HCT116 (cell line): Measurements from ENCODE around the gene MYH10. TPM values are rescaled to one million over a fixed set of nuclear protein-coding genes. Genes with fewer than 3 reads are reported as not detected.

Experiments used
- ATAC-seq: fragments of 200-7000 bp; cut with Tn5 transposase; 2 replicates; pipeline ENCODE4 v1.9.1; 2020; ENCODE audit warnings: mild to moderate bottlenecking, moderate library complexity
- BruUV-seq: library from RNA; stranded (reverse); fragments of 400-500 nt; replicated peaks from 2 replicates; lab custom pipeline; 2021; lab: Mats Ljungman, UMichigan
- CTCF ChIA-PET: fragments of 300-600 bp; sonication (Branson Sonifier 250); formaldehyde crosslinking; loops from one replicate; lab custom pipeline; 2021; ENCODE audit warnings: antibody characterized with exemption; lab: Charles Lee
- POLR2A ChIA-PET: fragments of 300-600, 350-600 bp; sonication (Branson Sonifier 250); formaldehyde crosslinking; loops from one replicate; lab custom pipeline; 2021; ENCODE audit warnings: antibody characterized with exemption; lab: Charles Lee
- RAD21 ChIA-PET, 2 experiments: fragments of 300-600 bp; sonication (Branson Sonifier 250); formaldehyde crosslinking; loops; one replicate each; lab custom pipeline; 2023; ENCODE audit warnings: low total read pairs in 2 of 2; ENCODE audit not compliant: uncharacterized antibody in 2 of 2, unreplicated experiment in 2 of 2, low non-redundant PET in 1 of 2; lab: Charles Lee
- DNase-seq: peaks from one replicate; pipeline ENCODE4 v3.0.0-alpha.2; 2010; ENCODE audit warnings: low read depth, low spot score
- H2AFZ ChIP-seq: fragments of 200-600 bp; shearing (Covaris generic), sonication (generic); 2 replicates; pipeline ENCODE4 v1.6.1; 2017; ENCODE audit warnings: low read depth, mixed run types, mixed read lengths, antibody characterized with exemption, low read length; ENCODE audit not compliant: poor library complexity, severe bottlenecking
- H3K27ac ChIP-seq: 2 replicates; pipeline ENCODE4 v1.5.1; 2012; ENCODE audit warnings: low read depth, low read length
- H3K27me3 ChIP-seq: fragments of 200-600 bp; sonication (generic); 2 replicates; pipeline ENCODE4 v1.6.1; 2016; ENCODE audit warnings: mixed run types, low read length, mixed read lengths; ENCODE audit not compliant: insufficient read depth
- H3K36me3 ChIP-seq, 2 experiments: fragments of 200-500 bp in 1 of 2; fragments of 200-600 bp in 1 of 2; sonication (Bioruptor generic) in 1 of 2; sonication (generic) in 1 of 2; 2 replicates each; pipeline versions ENCODE4 v1.5.1 to v1.6.1; 2014 to 2016; ENCODE audit warnings: low read length in 2 of 2, inconsistent platforms in 1 of 2, mixed read lengths in 1 of 2, mixed run types in 1 of 2; ENCODE audit not compliant: insufficient read depth in 2 of 2, control insufficient read depth in 1 of 2
- H3K4me1 ChIP-seq, 2 experiments: fragments of 200-600 bp in 1 of 2; sonication (generic) in 1 of 2; 2 replicates each; pipeline versions ENCODE4 v1.5.1 to v1.6.1; 2012 to 2017; ENCODE audit warnings: low read length in 2 of 2, inconsistent platforms in 1 of 2, mild to moderate bottlenecking in 1 of 2, mixed read lengths in 1 of 2, mixed run types in 1 of 2, moderate library complexity in 1 of 2; ENCODE audit not compliant: insufficient read depth in 2 of 2, control insufficient read depth in 1 of 2
- H3K4me2 ChIP-seq: fragments of 200-600 bp; sonication (generic); 2 replicates; pipeline ENCODE4 v1.6.1; 2017; ENCODE audit warnings: mixed run types, low read length, mixed read lengths
- H3K4me3 ChIP-seq, 2 experiments: fragments of 200-600 bp in 1 of 2; sonication (generic) in 1 of 2; replicated peaks in 1 of 2; 2 replicates each; pipeline ENCODE4 v1.5.1; 2011 to 2016; ENCODE audit warnings: low read length in 2 of 2, control low read depth in 1 of 2, low read depth in 1 of 2, mild to moderate bottlenecking in 1 of 2, mixed read lengths in 1 of 2, mixed run types in 1 of 2
- H3K79me2 ChIP-seq: fragments of 200-600 bp; sonication (generic); 2 replicates; pipeline ENCODE4 v1.6.1; 2017; ENCODE audit warnings: mild to moderate bottlenecking, mixed run types, low read length, moderate library complexity, mixed read lengths; ENCODE audit not compliant: insufficient read depth
- H3K9ac ChIP-seq: fragments of 200-600 bp; sonication (generic); 2 replicates; pipeline ENCODE4 v1.6.1; 2016; ENCODE audit warnings: low read length, mixed read lengths
- H3K9me2 ChIP-seq: fragments of 200-600 bp; sonication (generic), shearing (Covaris generic); 2 replicates; pipeline ENCODE4 v1.6.1; 2017; ENCODE audit warnings: mixed run types, mild to moderate bottlenecking, moderate library complexity; ENCODE audit not compliant: insufficient read depth
- H3K9me3 ChIP-seq, 2 experiments: fragments of 200-500 bp in 1 of 2; fragments of 200-600 bp in 1 of 2; sonication (Bioruptor generic) in 1 of 2; sonication (generic) in 1 of 2; 2 replicates each; pipeline ENCODE4 v1.6.1; 2014 to 2017; ENCODE audit warnings: low read length in 2 of 2, mixed read lengths in 2 of 2, inconsistent platforms in 1 of 2, low read depth in 1 of 2, mild to moderate bottlenecking in 1 of 2, mixed run types in 1 of 2, moderate library complexity in 1 of 2; ENCODE audit not compliant: control insufficient read depth in 1 of 2, insufficient read depth in 1 of 2
- H4K20me1 ChIP-seq: fragments of 200-600 bp; sonication (generic), shearing (Covaris generic); 2 replicates; pipeline ENCODE4 v1.6.1; 2017; ENCODE audit warnings: mixed run types, mild to moderate bottlenecking, moderate library complexity; ENCODE audit not compliant: insufficient read depth
- ATF3 ChIP-seq: IDR thresholded peaks from 2 replicates; pipeline ENCODE4 v1.6.1; 2012
- CBX3 ChIP-seq: IDR thresholded peaks from 2 replicates; pipeline ENCODE4 v1.6.1; 2012; ENCODE audit warnings: low read depth
- CEBPB ChIP-seq: IDR thresholded peaks from 2 replicates; pipeline ENCODE4 v1.6.1; 2012; ENCODE audit warnings: low read depth
- CTCF ChIP-seq, 3 experiments: fragments of 200-600 bp in 1 of 3; sonication (generic) in 1 of 3; IDR thresholded peaks in 2 of 3; conservative IDR thresholded peaks in 1 of 3; 2 replicates each; pipeline ENCODE4 v1.5.1; 2012 to 2017; ENCODE audit warnings: low read depth in 2 of 3, low read length in 2 of 3, antibody characterized with exemption in 1 of 3, borderline replicate concordance in 1 of 3, control low read depth in 1 of 3, mild to moderate bottlenecking in 1 of 3, mixed read lengths in 1 of 3, mixed run types in 1 of 3, moderate library complexity in 1 of 3; ENCODE audit not compliant: insufficient read depth in 1 of 3
- EGR1 ChIP-seq: IDR thresholded peaks from 2 replicates; pipeline ENCODE4 v1.6.1; 2012; ENCODE audit warnings: low read depth
- ELF1 ChIP-seq: IDR thresholded peaks from 2 replicates; pipeline ENCODE4 v1.6.1; 2012; ENCODE audit warnings: low read depth, borderline replicate concordance
- EZH2 ChIP-seq: fragments of 200-600 bp; sonication (generic); IDR thresholded peaks from 2 replicates; pipeline ENCODE4 v1.6.1; 2017; ENCODE audit warnings: antibody characterized with exemption, mixed run types
- EZH2phosphoT487 ChIP-seq: fragments of 200-600 bp; IDR thresholded peaks from 2 replicates; pipeline ENCODE4 v1.6.1; 2018; ENCODE audit warnings: antibody characterized with exemption, borderline replicate concordance
- FOSL1 ChIP-seq: IDR thresholded peaks from 2 replicates; pipeline ENCODE4 v1.6.1; 2012; ENCODE audit warnings: low read depth
- JUND ChIP-seq: IDR thresholded peaks from 2 replicates; pipeline ENCODE4 v1.6.1; 2012
- RAD21 ChIP-seq: IDR thresholded peaks from 2 replicates; pipeline ENCODE4 v1.6.1; 2012; ENCODE audit warnings: low read depth, mild to moderate bottlenecking
- SIN3A ChIP-seq: IDR thresholded peaks from 2 replicates; pipeline ENCODE4 v1.6.1; 2012; ENCODE audit warnings: low read depth
- SP1 ChIP-seq: IDR thresholded peaks from 2 replicates; pipeline ENCODE4 v1.6.1; 2012; ENCODE audit warnings: low read depth
- SRF ChIP-seq: IDR thresholded peaks from 2 replicates; pipeline ENCODE4 v1.6.1; 2012; ENCODE audit warnings: low read depth
- TCF7L2 ChIP-seq: IDR thresholded peaks from 2 replicates; pipeline ENCODE4 v1.7.0; 2011; ENCODE audit warnings: borderline replicate concordance, inconsistent platforms; ENCODE audit not compliant: insufficient read depth, insufficient read length; ENCODE audit errors: extremely low read depth
- YY1 ChIP-seq: IDR thresholded peaks from 2 replicates; pipeline ENCODE4 v1.6.1; 2011; ENCODE audit warnings: low read length, low read depth, moderate library complexity, mild to moderate bottlenecking; ENCODE audit not compliant: insufficient replicate concordance; ENCODE audit errors: extremely low read depth
- intact Hi-C: fragments of 100-400 bp; cut with micrococcal nuclease; formaldehyde crosslinking; loops from 2 replicates; pipeline ENCODE4 v1.10.0; 2022
- total RNA-seq: library from RNA; stranded (reverse); gene quantifications from one replicate; pipeline ENCODE4 v1.2.1, GENCODE V29; 2021; ENCODE audit not compliant: unreplicated experiment
- TF ChIP-seq, protein P1 (sequence below): IDR thresholded peaks from 2 replicates; pipeline ENCODE4 v1.6.1; 2011; ENCODE audit warnings: mild to moderate bottlenecking, low read length, moderate library complexity; ENCODE audit not compliant: insufficient replicate concordance; ENCODE audit errors: extremely low read depth

Gene MYH10
- total RNA-seq, 1 experiment from 2014 or later, result 39.2 TPM

GRCh38 chr17:8451933-8452614 is 178.5 kb downstream of the MYH10 start:
- BruUV-seq, result no TSS peak
- CTCF ChIA-PET, result no interaction called here
- Histone ChIP-seq H3K9me3 (no peaks in the 10 kb centered on the region), H4K20me1 (no peaks in the 10 kb centered on the region), H3K27me3 (no peaks in the 10 kb centered on the region), H3K79me2 (peaks cover 10% of the 10 kb centered on the region), H3K27ac (no peak overlapping the region), H3K4me1 (no peaks in the 10 kb centered on the region), H3K9ac (no peak overlapping the region), H3K4me3 (no peak overlapping the region), H3K4me2 (no peak overlapping the region), H3K36me3 (peaks cover 40 to 47% of the 10 kb centered on the region in 2 experiments), H2AFZ (no peak overlapping the region), H3K9me2 (no peaks in the 10 kb centered on the region)
- intact Hi-C loops, result no loop called here
- TF ChIP-seq ATF3 (no peak), JUND (no peak), ELF1 (no peak), FOSL1 (no peak)
- no peak for DNase-seq
- ATAC-seq, result no peak
- RAD21 ChIA-PET, result no interaction called here
- POLR2A ChIA-PET, result no interaction called here

GRCh38 chr17:8448310-8448709 is 182.2 kb downstream of the MYH10 start:
- no TSS peak for BruUV-seq
- no peak overlapping the region for H3K4me3 ChIP-seq
- H3K9me2 ChIP-seq, result no peaks in the 10 kb centered on the region
- peaks cover 47 to 59% of the 10 kb centered on the region in 2 experiments for H3K36me3 ChIP-seq
- POLR2A ChIA-PET, result interaction anchor here (4.2 kb wide), 1 partner anchor 13 kb away, joined by 11 read pairs; the partner anchor contains the start of gene NDEL1
- no peak for DNase-seq
- no peak overlapping the region for H2AFZ ChIP-seq
- intact Hi-C loops, result no loop called here
- peaks cover 41% of the 10 kb centered on the region for H3K79me2 ChIP-seq
- no peaks in the 10 kb centered on the region for H3K27me3 ChIP-seq
- no peaks in the 10 kb centered on the region for H3K4me1 ChIP-seq
- no peak overlapping the region for H3K27ac ChIP-seq
- no peaks in the 10 kb centered on the region for H3K9me3 ChIP-seq
- CTCF ChIA-PET, result no interaction called here
- ATAC-seq, result no peak
- H4K20me1 ChIP-seq, result peaks cover under 1% of the 10 kb centered on the region; the same call in 1 of the 2 replicates
- no peak overlapping the region for H3K9ac ChIP-seq
- RAD21 ChIA-PET, result no interaction called here
- no peak overlapping the region for H3K4me2 ChIP-seq
- TF ChIP-seq TCF7L2 (no peak), EZH2phosphoT487 (no peak), SP1 (no peak), YY1 (no peak), CBX3 (no peak), CTCF (IDR thresholded peaks at IDR 0.05 in 2 of 3, conservative IDR thresholded peaks at IDR 0.05 in 1 of 3; ENCODE audit: borderline replicate concordance in 1 of 3, insufficient read depth in 1 of 3, low read depth in 2 of 3, low read length in 2 of 3) (no peak), SIN3A (no peak), CEBPB (no peak), SRF (no peak), EGR1 (no peak), ATF3 (no peak), RAD21 (no peak), EZH2 (no peak)
- TF ChIP-seq, protein P1, sequence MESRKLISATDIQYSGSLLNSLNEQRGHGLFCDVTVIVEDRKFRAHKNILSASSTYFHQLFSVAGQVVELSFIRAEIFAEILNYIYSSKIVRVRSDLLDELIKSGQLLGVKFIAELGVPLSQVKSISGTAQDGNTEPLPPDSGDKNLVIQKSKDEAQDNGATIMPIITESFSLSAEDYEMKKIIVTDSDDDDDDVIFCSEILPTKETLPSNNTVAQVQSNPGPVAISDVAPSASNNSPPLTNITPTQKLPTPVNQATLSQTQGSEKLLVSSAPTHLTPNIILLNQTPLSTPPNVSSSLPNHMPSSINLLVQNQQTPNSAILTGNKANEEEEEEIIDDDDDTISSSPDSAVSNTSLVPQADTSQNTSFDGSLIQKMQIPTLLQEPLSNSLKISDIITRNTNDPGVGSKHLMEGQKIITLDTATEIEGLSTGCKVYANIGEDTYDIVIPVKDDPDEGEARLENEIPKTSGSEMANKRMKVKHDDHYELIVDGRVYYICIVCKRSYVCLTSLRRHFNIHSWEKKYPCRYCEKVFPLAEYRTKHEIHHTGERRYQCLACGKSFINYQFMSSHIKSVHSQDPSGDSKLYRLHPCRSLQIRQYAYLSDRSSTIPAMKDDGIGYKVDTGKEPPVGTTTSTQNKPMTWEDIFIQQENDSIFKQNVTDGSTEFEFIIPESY, result no peak
